ENCODE results near the gene YPEL5. TPM values are rescaled to one million over a fixed set of nuclear protein-coding genes. Genes with fewer than 3 reads are reported as not detected.
"Not testable (repeated sequence)": the region's sequence is repeated elsewhere in the genome, so short reads cannot be mapped to it uniquely, and the experiment has no call there.

YPEL5 gene
- total RNA-seq, 1 experiment from 2014 or later = 66.4 TPM

- Histone ChIP-seq H3K36me3 (ENCODE audit: control insufficient read depth, insufficient read depth, low read length) (peaks cover 6% of the 10 kb centered on the region), H3K4me1 (ENCODE audit: control insufficient read depth, insufficient read depth, low read length) (peaks cover 12% of the 10 kb centered on the region), H3K27ac (ENCODE audit: low read length) (no peak overlapping the region), H3K27me3 (ENCODE audit: control insufficient read depth, insufficient read depth, low read length) (peaks cover 5% of the 10 kb centered on the region; the same call in 1 of the 2 replicates), H3K4me3 (ENCODE audit: low read depth in 2 of 2, low read length in 2 of 2) (no peak overlapping the region), H3K9me3 (ENCODE audit: control insufficient read depth, insufficient read depth, low read depth, low read length) (no peaks in the 10 kb centered on the region)
- in situ Hi-C loops (cut with HindIII; ENCODE audit: low pct_unique_long_range_greater_than_20kb, low sequenced_read_pairs) = no loop called here
- ATAC-seq = no peak
- intact Hi-C loops (cut with micrococcal nuclease; ENCODE audit: unreplicated experiment) = no loop called here
- DNase-seq (ENCODE audit: low read depth, low spot score) = no peak
- BruUV-seq (replicated peaks) = no TSS peak
- POLR2A ChIA-PET = no interaction called here
- TF ChIP-seq SIN3A (IDR thresholded peaks at IDR 0.05; ENCODE audit: borderline replicate concordance, insufficient read depth, low read depth, low read length) = no peak
- no peak for TF ChIP-seq REST (IDR thresholded peaks at IDR 0.05; ENCODE audit: insufficient read depth in 1 of 2, low read depth in 2 of 2, low read length in 1 of 2)
- no peak for TF ChIP-seq TCF7L2 (IDR thresholded peaks at IDR 0.05; ENCODE audit: low read depth, low read length)
- TF ChIP-seq POLR2AphosphoS5 (IDR thresholded peaks at IDR 0.05; ENCODE audit: low read depth, low read length) = no peak
- no peak for TF ChIP-seq CTCF (IDR thresholded peaks at IDR 0.05)
- CTCF ChIA-PET = no interaction called here
Measured at GRCh38 chr2:30144260-30144659, 2.5 kb upstream of the YPEL5 start.

- H3K9me3 ChIP-seq (ENCODE audit: control insufficient read depth, insufficient read depth, low read depth, low read length); DNase-seq (ENCODE audit: low read depth, low spot score); intact Hi-C loops (cut with micrococcal nuclease; ENCODE audit: unreplicated experiment); H3K27me3 ChIP-seq (ENCODE audit: control insufficient read depth, insufficient read depth, low read length); H3K4me3 ChIP-seq (ENCODE audit: low read depth in 2 of 2, low read length in 2 of 2); BruUV-seq (replicated peaks); H3K36me3 ChIP-seq (ENCODE audit: control insufficient read depth, insufficient read depth, low read length); POLR2A ChIA-PET; in situ Hi-C loops (cut with HindIII; ENCODE audit: low pct_unique_long_range_greater_than_20kb, low sequenced_read_pairs); ATAC-seq; H3K27ac ChIP-seq (ENCODE audit: low read length); CTCF ChIA-PET: not testable (repeated sequence)
- peaks cover 19% of the 10 kb centered on the region for H3K4me1 ChIP-seq (ENCODE audit: control insufficient read depth, insufficient read depth, low read length)
Measured at GRCh38 chr2:30144951-30145350, 1.9 kb upstream of the YPEL5 start.

- Histone ChIP-seq H3K4me1 (ENCODE audit: control insufficient read depth, insufficient read depth, low read length) (peaks cover 28% of the 10 kb centered on the region), H3K27me3 (ENCODE audit: control insufficient read depth, insufficient read depth, low read length) (no peaks in the 10 kb centered on the region; the same call in 1 of the 2 replicates), H3K27ac (ENCODE audit: low read length) (peak overlapping the region; percentile 24), H3K9me3 (ENCODE audit: control insufficient read depth, insufficient read depth, low read depth, low read length) (no peaks in the 10 kb centered on the region), H3K36me3 (ENCODE audit: control insufficient read depth, insufficient read depth, low read length) (peaks cover 6% of the 10 kb centered on the region), H3K4me3 (ENCODE audit: low read depth in 2 of 2, low read length in 2 of 2) (peak overlapping the region; percentile 61 to 83)
- ChIA-PET POLR2A (interaction anchor here (1.2 kb wide), 1 partner anchor 19 kb away, joined by 7 read pairs; no protein-coding TSS in a partner anchor), CTCF (interaction anchor here (0.7 to 1.5 kb wide), 3 partner anchors 19 to 566 kb away, joined by 3 to 18 read pairs (median 5); no protein-coding TSS in a partner anchor)
- no peak for TF ChIP-seq SIN3A (IDR thresholded peaks at IDR 0.05; ENCODE audit: borderline replicate concordance, insufficient read depth, low read depth, low read length)
- no peak for TF ChIP-seq CTCF (IDR thresholded peaks at IDR 0.05)
- TF ChIP-seq POLR2AphosphoS5 (IDR thresholded peaks at IDR 0.05; ENCODE audit: low read depth, low read length) = no peak
- TF ChIP-seq TCF7L2 (IDR thresholded peaks at IDR 0.05; ENCODE audit: low read depth, low read length) = no peak
- no peak for TF ChIP-seq REST (IDR thresholded peaks at IDR 0.05; ENCODE audit: insufficient read depth in 1 of 2, low read depth in 2 of 2, low read length in 1 of 2)
- in situ Hi-C loops (cut with HindIII; ENCODE audit: low pct_unique_long_range_greater_than_20kb, low sequenced_read_pairs) (no loop called here), intact Hi-C loops (cut with micrococcal nuclease; ENCODE audit: unreplicated experiment) (no loop called here)
- no TSS peak for BruUV-seq (replicated peaks)
- ATAC-seq = no peak
- DNase-seq (ENCODE audit: low read depth, low spot score) = no peak
Measured at GRCh38 chr2:30145826-30146336, 926 bp upstream of the YPEL5 start.

All from Panc1 (cell line).